ENCODE results near the gene CFTR. TPM values are rescaled to one million over a fixed set of nuclear protein-coding genes. Genes with fewer than 3 reads are reported as not detected.

The CFTR gene
- total and polyA plus RNA-seq, 2 of the 4 experiments (the other 2 are of a cell fraction) = 0.18 to 0.21 TPM

GRCh38 chr7:117685795-117686194, 206.0 kb downstream of the CFTR start:
- Histone ChIP-seq H3K9me3 (ENCODE audit: control insufficient read depth, insufficient read depth, low read length) (no peaks in the 10 kb centered on the region), H3K36me3 (ENCODE audit: control insufficient read depth, insufficient read depth, low read length) (no peaks in the 10 kb centered on the region), H4K5ac (ENCODE audit: low read depth, low read length) (no peak overlapping the region), H3K14ac (replicated peaks; ENCODE audit: low read depth, low read length) (no peak overlapping the region), H2BK120ac (ENCODE audit: low read depth, low read length) (no peak overlapping the region), H3K4me3 (ENCODE audit: insufficient read depth, low read depth, low read length) (no peak overlapping the region), H2BK20ac (ENCODE audit: low read depth, low read length) (no peak overlapping the region), H3K9ac (ENCODE audit: low read depth, low read length) (no peak overlapping the region), H3K18ac (ENCODE audit: low read depth, low read length) (no peak overlapping the region), H3K23ac (ENCODE audit: low read depth, low read length) (no peak overlapping the region), H2BK15ac (ENCODE audit: low read depth, low read length) (no peak overlapping the region), H3K4me2 (ENCODE audit: low read depth, low read length) (no peak overlapping the region), H3K4me1 (ENCODE audit: control insufficient read depth, insufficient read depth, low read length) (no peaks in the 10 kb centered on the region), H3K27me3 (ENCODE audit: control insufficient read depth, insufficient read depth, low read length) (peaks cover 4% of the 10 kb centered on the region; the same call in 1 of the 2 replicates), H2AK9ac (replicated peaks; ENCODE audit: low read depth, low read length, poor library complexity) (no peak overlapping the region), H4K8ac (ENCODE audit: low read depth in 2 of 2, low read length in 2 of 2) (no peak overlapping the region), H3K27ac (ENCODE audit: insufficient read depth, low read length) (no peak overlapping the region), H2AK5ac (ENCODE audit: low read depth, low read length) (no peak overlapping the region), H3K9me1 (ENCODE audit: insufficient read depth, low read length) (no peaks in the 10 kb centered on the region), H4K20me1 (ENCODE audit: insufficient read depth, low read length) (no peaks in the 10 kb centered on the region), H2BK5ac (ENCODE audit: low read depth, low read length, poor library complexity, severe bottlenecking) (no peak overlapping the region), H3K4ac (ENCODE audit: low read depth, low read length) (no peak overlapping the region), H3K79me1 (ENCODE audit: low read depth in 1 of 2, low read length in 2 of 2) (no peaks in the 10 kb centered on the region), H4K91ac (ENCODE audit: insufficient read depth, low read depth, low read length) (no peak overlapping the region), H2AFZ (replicated peaks; ENCODE audit: low read length, poor library complexity) (no peak overlapping the region), H3K56ac (ENCODE audit: extremely low read depth, insufficient read depth, low read length) (no peak overlapping the region)
- ATAC-seq (ENCODE audit: low read depth) (no peak), DNase-seq (no peak)
- POLR2A ChIA-PET (ENCODE audit: unreplicated experiment) = no interaction called here
- TF ChIP-seq POLR2A (IDR thresholded peaks at IDR 0.05; ENCODE audit: low read depth, low read length) (no peak), FOS (IDR thresholded peaks at IDR 0.05; ENCODE audit: low read depth, low read length) (no peak), CEBPB (IDR thresholded peaks at IDR 0.05; ENCODE audit: low read depth, low read length) (no peak), NFE2L2 (IDR thresholded peaks at IDR 0.05; ENCODE audit: low read depth, low read length) (no peak), RFX5 (IDR thresholded peaks at IDR 0.05; ENCODE audit: low read depth, low read length) (no peak), MXI1 (IDR thresholded peaks at IDR 0.05; ENCODE audit: borderline replicate concordance, low read depth, low read length) (no peak), MAFK (IDR thresholded peaks at IDR 0.05; ENCODE audit: low read depth, low read length) (no peak), ELK1 (IDR thresholded peaks at IDR 0.05; ENCODE audit: borderline replicate concordance, low read depth, low read length) (no peak), RAD21 (IDR thresholded peaks at IDR 0.05; ENCODE audit: low read length) (no peak), MAZ (IDR thresholded peaks at IDR 0.05; ENCODE audit: borderline replicate concordance, low read depth, low read length) (no peak), SMC3 (IDR thresholded peaks at IDR 0.05; ENCODE audit: low read depth, low read length) (no peak), USF2 (IDR thresholded peaks at IDR 0.05; ENCODE audit: low read depth, low read length) (no peak), CTCF (conservative IDR thresholded peaks at IDR 0.05; ENCODE audit: low read depth, low read length) (no peak), CHD1 (IDR thresholded peaks at IDR 0.05; ENCODE audit: low read depth, low read length) (no peak)
- intact Hi-C loops (cut with micrococcal nuclease) = no loop called here
- CTCF ChIA-PET = interaction anchor here (0.7 kb wide), 1 partner anchor 1325 kb away, joined by 3 read pairs; no protein-coding TSS in a partner anchor
- dilution Hi-C loops (cut with HindIII; ENCODE audit: low sequenced_read_pairs, unreplicated experiment) = no loop called here
- in situ Hi-C loops (cut with MboI; ENCODE audit: low sequenced_read_pairs) = no loop called here
- BruUV-seq (replicated peaks) = no TSS peak
